Measurements from ENCODE around the gene KLHDC1.
"Not testable (repeated sequence)": the region's sequence is repeated elsewhere in the genome, so short reads cannot be mapped to it uniquely, and the experiment has no call there.

KLHDC1 gene, protein sequence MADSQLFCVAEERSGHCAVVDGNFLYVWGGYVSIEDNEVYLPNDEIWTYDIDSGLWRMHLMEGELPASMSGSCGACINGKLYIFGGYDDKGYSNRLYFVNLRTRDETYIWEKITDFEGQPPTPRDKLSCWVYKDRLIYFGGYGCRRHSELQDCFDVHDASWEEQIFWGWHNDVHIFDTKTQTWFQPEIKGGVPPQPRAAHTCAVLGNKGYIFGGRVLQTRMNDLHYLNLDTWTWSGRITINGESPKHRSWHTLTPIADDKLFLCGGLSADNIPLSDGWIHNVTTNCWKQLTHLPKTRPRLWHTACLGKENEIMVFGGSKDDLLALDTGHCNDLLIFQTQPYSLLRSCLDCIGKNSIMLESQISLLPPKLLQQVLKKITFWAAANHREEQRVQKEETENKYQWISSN

DNA sequence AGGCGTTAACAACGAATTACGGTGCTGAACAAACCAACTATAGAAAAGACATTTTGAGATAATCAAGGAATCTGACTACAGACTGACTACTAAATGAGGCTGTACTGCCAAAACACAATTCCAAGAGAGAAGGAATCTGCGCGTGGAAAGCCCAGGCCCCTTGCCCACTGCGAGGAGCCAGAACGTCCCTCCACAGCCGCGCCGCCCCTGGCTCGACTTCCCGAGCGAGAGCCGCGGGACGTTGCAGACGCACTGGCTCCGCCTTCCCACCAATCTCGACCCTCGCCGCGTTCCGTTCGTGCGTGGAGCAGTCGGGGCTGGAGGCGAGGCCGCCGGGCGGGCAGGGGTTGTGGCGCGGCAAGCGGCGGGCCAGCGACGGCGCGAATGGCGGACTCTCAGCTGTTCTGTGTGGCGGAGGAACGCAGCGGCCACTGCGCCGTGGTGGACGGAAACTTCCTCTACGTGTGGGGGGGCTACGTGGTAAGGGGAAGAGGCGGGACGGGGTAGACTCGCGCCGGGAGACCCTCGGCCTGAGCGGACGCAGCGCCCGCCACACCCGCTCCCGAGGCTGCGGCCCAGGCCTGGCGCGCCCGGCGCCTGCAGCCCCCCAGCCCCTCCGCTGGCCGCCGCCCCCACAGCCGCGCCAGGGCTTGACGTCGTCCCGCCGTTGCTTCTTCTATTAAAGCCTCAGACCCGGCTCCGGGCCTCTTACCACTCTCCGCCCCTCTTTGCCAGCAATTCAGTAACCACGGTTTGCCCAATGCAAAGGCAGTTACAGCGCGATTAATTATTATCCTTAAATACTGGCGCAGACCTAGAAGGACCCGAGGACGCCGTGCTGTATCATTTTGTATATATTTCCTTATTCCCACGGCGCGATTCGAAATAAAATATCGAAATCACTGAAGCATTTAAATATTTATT lies at the start of gene KLHDC1:
KLHDC1 (plus strand) TSS at position 310 of the 924 bp plus-strand sequence; CDS start at position 385, 75 bp downstream.
- DNase-seq: peak; percentile 77 to 81

DNA sequence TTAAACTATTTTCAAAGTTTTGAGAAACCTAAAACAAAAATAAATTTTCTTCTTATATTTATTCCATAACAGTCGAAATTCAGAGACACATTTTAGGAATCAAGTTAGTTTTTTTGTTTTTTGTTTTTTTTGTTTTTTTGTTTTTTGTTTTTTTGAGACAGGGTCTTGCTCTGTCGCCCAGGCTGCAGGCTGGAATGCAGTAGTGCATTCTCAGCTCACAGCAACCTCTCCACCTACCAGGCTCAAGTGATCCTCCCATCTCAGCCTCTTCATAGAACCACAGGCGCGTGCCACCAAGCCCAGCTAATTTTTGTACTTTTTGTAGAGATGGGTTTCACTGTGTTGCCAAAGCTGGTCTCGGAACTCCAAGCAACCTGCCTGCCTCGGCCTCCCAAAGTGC lies 39.4 kb upstream of the KLHDC1 start:
- no peak for DNase-seq

DNA sequence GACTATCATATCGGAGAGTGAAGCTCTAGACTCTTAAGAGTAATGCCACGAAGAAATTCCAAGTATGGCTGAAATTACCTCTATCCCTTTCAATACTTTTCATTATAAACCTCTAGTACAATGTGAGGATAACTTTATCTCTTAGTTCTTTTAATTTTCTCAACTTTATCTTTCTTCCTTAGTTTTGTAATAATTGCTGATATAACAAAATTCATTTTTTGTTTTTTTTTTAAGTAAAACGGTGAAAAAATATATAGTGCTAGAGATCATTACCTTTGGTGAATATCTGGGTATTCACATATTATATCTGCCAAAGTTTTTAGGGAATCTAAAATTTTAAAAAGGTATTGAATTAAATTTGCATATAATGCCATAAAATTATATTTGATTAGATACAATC lies 38.4 kb upstream of the KLHDC1 start:
- no peak for DNase-seq

DNA sequence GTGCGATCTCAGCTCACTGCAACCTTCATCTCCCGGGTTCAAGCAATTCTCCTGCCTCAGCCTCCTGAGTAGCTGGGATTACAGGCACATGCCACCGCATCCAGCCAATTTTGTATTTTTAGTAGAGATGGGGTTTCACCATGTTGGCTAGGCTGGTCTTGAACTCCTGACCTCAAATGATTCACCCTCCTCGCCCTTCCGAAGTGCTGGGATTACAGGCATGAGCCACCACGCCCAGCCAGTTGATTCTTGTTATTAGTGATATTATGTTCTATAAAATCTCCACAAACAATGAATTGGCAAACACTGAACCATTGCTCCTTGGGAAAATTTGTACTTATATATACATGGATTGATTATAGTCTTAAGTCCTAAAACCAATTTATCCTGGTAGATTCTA lies 35.4 kb upstream of the KLHDC1 start:
- not testable (repeated sequence) for DNase-seq

DNA sequence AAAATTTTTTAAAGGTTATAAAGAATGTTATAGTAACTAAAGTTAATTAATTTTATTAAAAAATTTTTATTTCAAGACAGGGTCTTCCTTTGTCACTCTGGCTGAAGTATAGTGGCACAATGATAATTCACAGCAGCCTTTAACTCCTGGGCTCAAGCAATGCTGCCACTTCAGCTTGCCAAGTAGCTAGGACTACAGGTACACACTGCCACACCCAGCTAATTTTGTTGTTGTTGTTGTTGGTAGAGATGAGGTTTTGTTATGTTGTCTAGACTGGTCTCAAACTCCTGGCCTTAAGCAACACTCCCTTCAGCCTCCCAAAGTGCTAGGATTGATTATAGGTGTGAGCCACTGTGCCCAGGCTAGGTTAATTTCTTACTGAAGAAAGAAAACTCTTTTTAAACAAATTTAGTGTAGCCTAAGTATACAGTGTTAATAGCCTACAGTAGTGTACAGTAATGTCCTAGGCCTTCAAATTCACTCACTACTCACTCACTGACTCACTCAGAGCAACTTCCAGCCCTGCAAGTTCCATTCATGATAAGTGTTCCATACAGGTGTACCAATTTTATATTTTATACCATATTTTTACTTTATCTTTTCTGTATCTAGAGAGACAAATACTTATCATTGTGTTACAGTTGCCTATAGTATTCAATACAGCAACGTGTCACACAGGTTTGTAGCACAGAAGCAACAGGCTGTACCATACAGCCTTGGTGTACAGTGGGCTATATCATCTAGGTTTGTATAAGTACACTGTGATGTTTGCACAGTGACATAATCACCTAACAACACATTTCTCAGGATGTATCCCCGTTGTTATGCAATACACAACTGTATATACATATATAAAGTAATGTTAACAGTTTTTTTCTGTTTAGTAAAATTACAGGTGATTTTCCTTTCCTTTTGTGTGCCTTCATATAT lies 33.1 kb upstream of the KLHDC1 start:
- no peak for DNase-seq

DNA sequence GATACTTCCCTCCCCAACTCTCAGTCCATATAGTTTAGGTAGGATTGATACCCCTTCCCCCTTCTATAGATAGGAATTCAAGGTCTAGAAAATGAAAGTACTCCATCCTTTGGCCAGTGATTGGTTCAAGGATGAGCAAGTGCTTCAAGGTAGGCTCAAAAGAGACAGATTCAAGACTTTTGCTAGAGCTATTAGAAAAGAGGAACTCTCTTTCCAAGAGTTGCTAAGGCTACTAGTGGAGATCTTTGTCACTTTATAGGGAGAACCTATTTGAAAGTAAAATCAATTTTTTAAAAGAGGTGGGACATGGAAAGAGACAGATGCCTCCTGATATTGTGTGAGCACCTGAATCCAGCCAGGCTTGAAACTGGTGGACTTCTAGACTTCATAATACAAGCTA lies 22.4 kb upstream of the KLHDC1 start:
- DNase-seq: no peak

DNA sequence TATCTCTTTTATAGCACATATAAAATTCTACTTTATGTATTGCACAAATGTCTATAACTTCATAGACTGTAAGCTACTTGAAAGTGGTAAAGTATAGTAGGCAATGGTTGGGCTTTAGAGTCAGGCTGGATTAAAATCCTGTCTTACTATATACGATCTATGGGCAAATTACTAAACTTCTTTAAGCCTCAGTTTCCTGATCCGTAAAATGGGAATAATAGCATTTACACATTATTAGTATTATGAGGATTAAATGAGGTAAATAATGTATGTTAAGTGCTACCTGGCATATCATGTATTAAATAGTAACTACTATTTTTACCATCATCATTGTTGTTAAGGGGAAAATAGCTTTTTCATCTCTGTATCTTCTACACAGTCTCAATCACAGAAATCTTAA lies 19.3 kb upstream of the KLHDC1 start:
- DNase-seq: no peak

DNA sequence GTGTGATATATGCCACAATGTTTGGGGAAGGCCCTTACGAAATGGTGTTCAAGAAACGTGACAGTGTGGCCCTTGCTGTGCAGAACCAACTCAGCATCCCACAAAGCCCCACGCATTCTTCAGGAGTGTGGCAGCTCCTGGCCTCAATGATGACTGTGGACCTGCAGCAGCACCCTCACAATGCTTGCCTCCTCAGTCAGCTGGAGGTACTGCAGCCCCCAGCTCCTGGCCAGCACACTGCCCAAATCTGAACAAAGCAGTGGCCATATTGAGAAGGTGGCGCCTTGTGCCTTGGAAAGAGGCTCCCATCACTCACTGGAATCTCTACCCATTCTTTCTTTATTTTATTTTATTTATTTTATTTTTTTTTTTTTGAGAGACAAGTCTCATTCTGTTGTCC lies 15.3 kb upstream of the KLHDC1 start:
- DNase-seq: no peak

DNA sequence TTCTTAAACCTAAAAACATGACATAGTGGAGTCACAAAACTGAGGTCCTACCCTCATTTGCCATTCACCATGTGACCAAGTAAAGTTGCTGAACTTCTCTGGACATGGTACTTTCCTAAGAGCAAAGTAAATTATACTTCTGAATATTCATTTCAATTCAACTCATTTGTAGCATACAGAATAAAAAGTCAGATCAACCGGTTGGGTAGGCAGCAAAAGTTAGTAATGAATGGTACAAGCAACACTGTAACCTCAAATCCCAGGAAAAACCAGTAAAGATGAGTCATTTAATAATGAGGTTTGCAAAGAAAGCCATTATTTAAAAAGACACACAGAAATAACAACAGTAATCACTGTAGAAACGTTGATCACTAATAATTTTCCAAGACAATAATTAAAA lies 13.6 kb upstream of the KLHDC1 start:
- no peak for DNase-seq

DNA sequence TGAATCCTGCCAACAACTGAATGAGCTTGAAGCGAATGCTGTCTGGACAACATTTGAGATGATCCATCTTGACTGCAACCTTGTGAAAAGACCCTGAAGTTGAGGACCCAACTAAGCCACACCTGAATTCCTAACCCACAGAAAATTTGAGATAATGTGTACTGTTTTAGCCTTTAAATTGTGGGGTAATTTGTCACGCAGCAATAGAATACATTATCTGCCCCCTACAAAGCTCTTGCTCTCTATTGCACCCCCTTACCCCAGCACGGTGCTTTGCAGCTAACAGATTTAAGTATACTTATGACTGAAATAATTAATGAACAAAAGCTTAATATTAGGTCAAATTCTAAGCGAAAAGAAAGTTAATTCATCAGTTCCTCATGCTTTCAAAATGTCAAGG lies 6.5 kb upstream of the KLHDC1 start:
- DNase-seq: no peak

DNA sequence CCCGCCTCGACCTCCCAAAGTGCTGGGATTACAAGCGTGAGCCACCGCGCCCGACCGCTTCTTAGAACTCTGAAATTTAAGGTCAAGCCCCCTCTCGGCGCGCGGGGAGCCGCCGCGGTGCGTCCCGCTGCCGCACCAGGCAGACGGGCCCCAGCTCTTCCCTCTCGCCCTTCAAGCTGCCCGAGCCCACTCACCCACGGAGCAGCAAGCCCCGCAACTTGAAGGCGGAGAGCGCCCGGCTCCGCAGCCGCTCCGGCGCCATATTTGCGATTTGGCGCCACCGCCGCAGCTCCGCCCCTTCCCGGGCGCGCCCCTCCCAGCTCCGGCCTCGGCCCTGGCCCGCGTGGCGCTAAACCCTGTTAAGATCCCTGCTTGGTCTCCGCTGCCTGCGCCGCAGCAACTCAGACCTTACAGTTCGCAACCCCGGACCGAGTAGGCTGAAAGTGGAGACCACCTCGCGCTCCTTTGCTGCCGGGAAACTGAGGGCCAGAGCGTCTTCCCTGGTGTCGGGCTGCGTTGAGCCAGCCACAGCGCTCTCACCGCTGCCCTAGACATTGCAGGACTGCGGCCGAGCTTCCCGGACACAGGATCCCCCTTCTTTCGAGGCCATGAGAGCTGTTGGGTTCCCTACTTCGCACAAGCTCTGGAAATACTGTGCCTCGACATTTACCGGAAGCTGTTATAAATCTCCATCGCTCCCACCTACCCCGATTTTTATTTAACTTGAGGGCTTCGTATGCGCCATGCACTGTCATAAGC lies 4.8 kb upstream of the KLHDC1 start, which contains the start of gene POLE2:
POLE2 (minus strand) TSS at position 273 of the 759 bp plus-strand sequence; CDS start at position 262, 11 bp downstream.
- peak; percentile 68 to 74 for DNase-seq

DNA sequence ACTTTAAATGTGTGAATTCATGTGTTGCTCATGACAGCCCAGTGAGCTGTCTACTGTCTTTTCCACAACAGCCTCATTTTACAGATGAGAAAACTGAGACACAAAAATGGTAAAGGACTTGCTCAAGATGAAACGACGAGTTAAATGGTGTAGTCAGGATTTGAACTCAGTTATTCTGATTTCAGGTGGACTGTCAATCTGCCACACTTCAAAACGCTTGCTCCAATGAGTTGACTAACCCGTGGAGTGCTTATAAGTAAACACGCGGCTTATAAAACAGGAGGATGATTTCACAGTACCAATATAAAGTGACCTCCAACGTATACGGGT lies 4.3 kb upstream of the KLHDC1 start:
- DNase-seq: no peak

DNA sequence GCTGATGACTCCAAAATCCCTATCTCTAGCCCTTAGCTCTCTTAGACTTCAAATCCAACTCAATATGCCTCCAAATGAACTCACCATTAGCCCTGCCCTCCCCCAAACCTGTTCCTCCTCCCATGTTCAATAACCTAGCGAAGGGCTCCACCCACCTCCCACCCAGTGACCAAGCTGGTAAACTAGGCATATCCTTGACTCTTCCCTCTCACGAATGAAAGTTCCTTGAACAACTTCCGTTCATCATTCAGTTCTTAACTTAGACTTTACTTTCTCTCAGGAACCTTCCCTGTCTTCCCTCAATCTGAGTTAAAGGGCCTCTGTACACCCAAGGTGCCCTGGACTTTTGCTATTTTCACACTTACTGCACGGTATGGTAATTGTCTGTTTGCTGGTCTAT lies 1.9 kb upstream of the KLHDC1 start:
- no peak for DNase-seq

DNA sequence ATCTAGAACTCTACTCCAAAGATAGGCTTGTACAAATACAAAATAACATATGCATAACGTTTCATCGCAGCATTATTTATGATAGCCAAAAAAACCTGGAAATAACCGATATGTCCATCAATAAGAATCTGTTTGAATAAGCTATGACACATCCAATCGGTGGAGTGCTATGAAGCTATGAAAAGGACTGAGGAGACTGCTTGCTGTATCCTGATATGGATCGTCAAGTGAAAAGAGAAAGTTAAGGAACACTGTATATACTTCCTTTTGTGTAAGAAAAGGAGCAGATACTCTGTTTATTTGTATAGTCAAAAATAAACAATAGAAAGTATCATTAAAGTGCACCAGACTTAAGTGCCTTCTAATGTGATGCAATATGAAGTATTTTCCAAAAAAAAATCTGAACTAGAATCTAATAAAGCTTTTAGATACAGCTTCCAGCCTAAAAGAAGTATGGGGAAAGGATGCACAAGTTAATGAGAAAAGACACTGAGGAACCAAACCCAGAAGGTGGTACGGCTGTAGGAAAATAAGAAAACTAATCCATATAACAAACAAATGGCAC lies 645 bp upstream of the KLHDC1 start:
- no peak for DNase-seq

DNA sequence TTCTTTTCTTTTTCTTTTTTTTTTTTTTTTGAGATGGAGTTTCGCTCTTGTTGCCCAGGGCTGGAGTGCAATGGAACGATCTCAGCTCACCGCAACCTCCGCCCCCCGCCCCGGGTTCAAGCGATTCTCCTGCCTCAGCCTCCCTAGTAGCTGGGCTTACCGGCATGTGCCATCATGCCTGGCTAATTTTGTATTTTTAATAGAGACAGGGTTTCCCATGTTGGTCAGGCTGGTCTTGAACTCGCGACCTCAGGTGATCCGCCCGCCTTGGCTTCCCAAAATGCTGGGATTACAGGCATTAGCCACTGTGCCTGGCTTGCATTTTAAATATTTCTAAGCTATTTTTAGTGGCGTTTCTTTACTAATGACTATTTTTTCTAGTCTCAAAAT lies 810 bp downstream of the KLHDC1 start:
- DNase-seq: peak in 1 of 2 donors; percentile 10

DNA sequence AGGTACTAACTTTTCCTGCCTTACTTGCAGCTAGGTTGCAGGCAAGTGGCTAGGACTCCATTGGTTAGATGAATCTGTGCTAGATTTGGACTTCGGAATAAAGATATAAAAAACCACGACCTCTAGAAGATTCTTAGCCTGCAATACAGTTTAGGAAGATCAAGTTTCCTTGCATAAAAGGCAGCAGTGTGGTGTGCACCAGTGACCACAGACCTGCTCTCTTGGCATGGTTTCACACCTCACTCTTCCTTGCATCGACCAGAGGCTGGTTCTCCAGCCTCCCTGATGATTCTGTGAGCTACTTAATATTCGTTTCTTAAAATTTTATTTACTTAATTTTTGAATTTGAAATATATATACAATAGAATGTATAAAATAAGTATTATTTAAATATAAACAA lies 9.8 kb downstream of the KLHDC1 start:
- DNase-seq: no peak

DNA sequence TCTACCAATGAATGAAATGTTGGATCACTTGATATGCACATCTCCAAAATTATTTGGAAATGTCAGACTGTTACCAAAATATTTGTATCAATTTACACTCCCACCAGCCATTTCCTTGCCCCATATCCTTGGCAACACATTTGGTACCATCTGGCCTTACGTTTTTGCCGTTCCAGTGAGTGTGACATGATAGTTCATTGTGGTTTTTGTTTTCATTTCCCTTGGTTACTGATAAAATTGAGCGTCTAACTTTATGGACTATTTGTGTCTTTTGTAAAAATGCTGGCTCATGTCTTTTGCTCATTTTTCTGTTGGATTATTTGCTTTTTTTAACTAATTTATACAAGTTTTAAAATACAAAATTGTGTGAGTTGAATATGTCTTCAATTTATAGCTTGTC lies 11.0 kb downstream of the KLHDC1 start:
- no peak for DNase-seq

DNA sequence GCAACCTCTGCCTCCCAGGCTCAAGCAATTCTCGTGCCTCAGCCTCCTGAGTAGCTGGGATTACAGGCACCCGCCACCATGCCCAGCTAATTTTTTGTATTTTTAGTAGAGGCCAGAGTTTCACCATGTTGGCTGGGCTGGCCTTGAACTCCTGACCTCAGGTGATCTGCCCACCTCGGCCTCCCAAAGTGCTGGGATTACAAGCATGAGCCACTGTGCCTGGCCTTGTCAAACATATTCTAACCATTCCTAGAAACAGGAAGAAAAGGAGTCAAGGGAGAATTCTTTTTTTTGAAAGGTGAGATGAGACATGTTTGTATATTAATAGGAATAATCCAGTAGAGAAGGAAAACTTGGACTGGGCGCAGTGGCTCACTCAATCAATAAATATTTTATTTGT lies 11.6 kb downstream of the KLHDC1 start:
- DNase-seq: not testable (repeated sequence)

DNA sequence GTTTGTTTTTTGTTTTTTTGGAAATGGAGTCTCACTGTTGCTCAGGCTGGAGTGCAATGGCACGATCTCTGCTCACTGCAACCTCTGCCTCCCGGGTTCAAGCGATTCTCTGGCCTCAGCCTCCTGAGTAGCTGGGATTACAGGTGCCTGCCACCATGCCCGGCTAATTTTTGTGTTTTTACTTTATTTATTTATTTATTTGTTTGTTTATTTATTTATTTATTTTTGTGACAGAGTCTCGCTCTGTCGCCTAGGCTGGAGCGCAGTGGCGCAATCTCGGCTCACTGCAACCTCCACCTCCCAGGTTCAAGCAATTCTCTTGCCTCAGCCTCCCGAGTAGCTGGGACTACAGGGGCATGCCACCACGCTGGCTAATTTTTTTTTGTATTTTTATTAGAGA lies 18.1 kb downstream of the KLHDC1 start:
- DNase-seq: not testable (repeated sequence)

DNA sequence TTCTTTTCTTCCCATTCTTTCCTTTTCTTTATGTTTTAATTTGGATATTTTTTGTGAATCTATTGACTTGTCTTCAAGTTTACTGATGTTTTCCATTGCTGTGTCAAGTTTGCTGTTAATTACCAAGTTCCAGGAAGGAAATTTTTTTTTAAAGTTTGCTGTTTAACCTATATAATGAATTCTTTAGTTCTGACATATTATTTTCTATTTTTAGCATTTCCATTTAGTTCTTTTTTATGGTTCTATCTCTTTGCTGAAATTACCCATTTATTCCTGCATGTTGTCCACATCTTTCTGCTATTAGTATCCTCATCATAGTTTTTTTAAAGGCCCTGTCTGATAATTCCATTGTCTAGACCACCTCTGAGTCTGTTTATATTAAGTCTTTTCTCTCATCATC lies 27.8 kb downstream of the KLHDC1 start:
- DNase-seq: no peak

DNA sequence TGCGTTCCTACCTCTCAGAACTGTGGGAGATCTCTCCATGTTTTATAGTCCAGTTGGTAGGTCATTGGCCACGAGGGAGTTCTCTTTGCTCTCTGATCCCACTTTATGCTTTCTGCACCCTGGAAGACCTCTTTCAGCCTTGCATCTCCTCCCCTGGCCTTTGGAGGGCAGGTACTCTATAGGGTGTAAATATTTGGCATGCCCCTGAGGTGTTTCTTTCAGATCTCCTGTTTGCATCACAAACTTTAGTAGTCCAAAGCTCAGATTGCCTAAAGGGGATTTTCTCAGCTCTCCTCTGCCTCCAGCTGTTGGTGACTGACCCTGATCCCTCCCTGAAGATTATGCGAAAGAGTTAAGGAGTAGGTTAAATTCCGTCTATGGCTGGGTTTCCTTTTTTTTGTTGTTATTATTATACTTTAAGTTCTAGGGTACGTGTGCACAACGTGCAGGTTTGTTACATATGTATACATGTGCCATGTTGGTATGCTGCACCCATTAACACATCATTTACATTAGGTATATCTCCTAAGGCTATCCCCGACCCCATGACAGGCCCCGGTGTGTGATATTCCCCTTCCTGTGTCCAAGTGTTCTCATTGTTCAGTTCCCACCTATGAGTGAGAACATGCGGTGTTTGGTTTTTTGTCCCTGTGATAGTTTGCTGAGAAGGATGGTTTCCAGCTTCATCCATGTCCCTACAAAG lies 29.0 kb downstream of the KLHDC1 start:
- DNase-seq: not testable (repeated sequence)
